H1 (cell line): ENCODE data around the gene ADIPOR1.

Experiments
- ATF3 ChIP-seq: IDR thresholded peaks from 2 replicates; pipeline ENCODE4 v1.6.1; 2011; ENCODE audit warnings: low read depth, mild to moderate bottlenecking, low read length; ENCODE audit not compliant: insufficient read depth
- CTCF ChIP-seq, 3 experiments: IDR thresholded peaks; 1 replicate in 2 of 3; 2 replicates in 1 of 3; pipeline versions ENCODE4 v1.5.1 to v1.6.1; 2011; ENCODE audit warnings: low read length in 3 of 3, mild to moderate bottlenecking in 3 of 3, inconsistent platforms in 2 of 3, low read depth in 1 of 3, moderate library complexity in 1 of 3; ENCODE audit not compliant: insufficient read depth in 1 of 3; ENCODE audit errors: control extremely low read depth in 1 of 3
- EZH2 ChIP-seq: fragments of 200-600 bp; sonication (generic); IDR thresholded peaks from 2 replicates; pipeline ENCODE4 v1.7.1; 2012; ENCODE audit warnings: low read depth, mild to moderate bottlenecking, moderate library complexity, low read length, inconsistent platforms; ENCODE audit not compliant: severe bottlenecking
- MAFK ChIP-seq: IDR thresholded peaks from 2 replicates; pipeline ENCODE4 v1.6.1; 2012; ENCODE audit warnings: low read depth, mild to moderate bottlenecking, improper control_type of control experiment, low read length
- NRF1 ChIP-seq: IDR thresholded peaks from 2 replicates; pipeline ENCODE4 v1.6.1; 2011; ENCODE audit warnings: mild to moderate bottlenecking, low read depth, low read length, improper control_type of control experiment
- POLR2A ChIP-seq, 2 experiments: IDR thresholded peaks; 1 replicate in 1 of 2; 2 replicates in 1 of 2; pipeline ENCODE4 v1.6.1; 2011; ENCODE audit warnings: low read depth in 2 of 2, low read length in 2 of 2, mild to moderate bottlenecking in 2 of 2; ENCODE audit errors: control extremely low read depth in 1 of 2
- RFX5 ChIP-seq: IDR thresholded peaks from 2 replicates; pipeline ENCODE4 v1.6.1; 2011; ENCODE audit warnings: low read depth, low read length, improper control_type of control experiment, borderline replicate concordance
- SIN3A ChIP-seq, 2 experiments: IDR thresholded peaks in 1 of 2; conservative IDR thresholded peaks in 1 of 2; 2 replicates each; pipeline ENCODE4 v1.6.1; 2011 to 2012; ENCODE audit warnings: low read length in 2 of 2, improper control_type of control experiment in 1 of 2, low read depth in 1 of 2, mild to moderate bottlenecking in 1 of 2
- SP2 ChIP-seq: IDR thresholded peaks from 2 replicates; pipeline ENCODE4 v1.6.1; 2012; ENCODE audit warnings: mild to moderate bottlenecking, low read length, inconsistent platforms
- ZNF274 ChIP-seq: IDR thresholded peaks from 2 replicates; pipeline ENCODE4 v1.7.0; 2012; ENCODE audit warnings: low read length, borderline replicate concordance; ENCODE audit errors: extremely low read depth
- TF ChIP-seq, protein P1 (sequence below): IDR thresholded peaks from 2 replicates; pipeline ENCODE4 v1.6.1; 2012; ENCODE audit warnings: inconsistent platforms

DNA sequence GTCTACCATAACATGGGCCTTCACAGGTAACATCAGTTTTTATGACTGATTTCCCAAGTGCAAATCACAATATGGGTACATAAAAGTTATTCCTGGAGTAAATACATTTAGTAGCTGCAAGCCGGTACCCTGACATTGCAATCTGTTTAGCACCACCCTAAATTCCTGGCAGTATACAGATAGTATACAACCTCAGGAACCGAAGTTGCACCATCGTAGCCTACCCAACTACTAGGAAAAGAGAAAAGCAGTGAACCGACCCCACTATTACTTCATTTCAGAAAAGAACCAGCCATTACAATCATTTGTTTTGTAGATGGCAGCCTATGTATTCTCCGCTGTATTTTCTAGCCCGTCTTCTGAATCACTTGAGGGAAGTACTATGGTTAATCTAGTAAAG lies 1.1 kb downstream of the ADIPOR1 start:
- TF ChIP-seq RFX5 (no peak), MAFK (no peak), CTCF (IDR thresholded peaks at IDR 0.05; ENCODE audit: control extremely low read depth in 1 of 3, insufficient read depth in 1 of 3, low read depth in 1 of 3, low read length in 3 of 3) (no peak), EZH2 (no peak), ZNF274 (no peak), ATF3 (no peak), SIN3A (conservative IDR thresholded peaks at IDR 0.05 in 1 of 2, IDR thresholded peaks at IDR 0.05 in 1 of 2; ENCODE audit: low read depth in 1 of 2, low read length in 2 of 2) (no peak), NRF1 (no peak), SP2 (no peak), POLR2A (IDR thresholded peaks at IDR 0.05; ENCODE audit: control extremely low read depth in 1 of 2, low read depth in 2 of 2, low read length in 2 of 2) (no peak)
- TF ChIP-seq, protein P1, sequence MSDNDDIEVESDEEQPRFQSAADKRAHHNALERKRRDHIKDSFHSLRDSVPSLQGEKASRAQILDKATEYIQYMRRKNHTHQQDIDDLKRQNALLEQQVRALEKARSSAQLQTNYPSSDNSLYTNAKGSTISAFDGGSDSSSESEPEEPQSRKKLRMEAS: no peak
